Stimulated activated CD8-positive, alpha-beta memory T cell treated with anti-CD3 and anti-CD28 coated beads, Interleukin-12 subunit alpha, Interleukin-12 subunit beta, amount 100 ng/mL, for 1 hour (primary cell): ENCODE results near the gene TSSC4.

ENCODE experiments used
- DNase-seq: peaks from one replicate; pipeline ENCODE4 v3.0.0-alpha.2; 2020; ENCODE audit warnings: low read depth

Gene TSSC4

GRCh38 chr11:2386591-2386990, 14.0 kb upstream of the TSSC4 start:
- no peak for DNase-seq

DNA sequence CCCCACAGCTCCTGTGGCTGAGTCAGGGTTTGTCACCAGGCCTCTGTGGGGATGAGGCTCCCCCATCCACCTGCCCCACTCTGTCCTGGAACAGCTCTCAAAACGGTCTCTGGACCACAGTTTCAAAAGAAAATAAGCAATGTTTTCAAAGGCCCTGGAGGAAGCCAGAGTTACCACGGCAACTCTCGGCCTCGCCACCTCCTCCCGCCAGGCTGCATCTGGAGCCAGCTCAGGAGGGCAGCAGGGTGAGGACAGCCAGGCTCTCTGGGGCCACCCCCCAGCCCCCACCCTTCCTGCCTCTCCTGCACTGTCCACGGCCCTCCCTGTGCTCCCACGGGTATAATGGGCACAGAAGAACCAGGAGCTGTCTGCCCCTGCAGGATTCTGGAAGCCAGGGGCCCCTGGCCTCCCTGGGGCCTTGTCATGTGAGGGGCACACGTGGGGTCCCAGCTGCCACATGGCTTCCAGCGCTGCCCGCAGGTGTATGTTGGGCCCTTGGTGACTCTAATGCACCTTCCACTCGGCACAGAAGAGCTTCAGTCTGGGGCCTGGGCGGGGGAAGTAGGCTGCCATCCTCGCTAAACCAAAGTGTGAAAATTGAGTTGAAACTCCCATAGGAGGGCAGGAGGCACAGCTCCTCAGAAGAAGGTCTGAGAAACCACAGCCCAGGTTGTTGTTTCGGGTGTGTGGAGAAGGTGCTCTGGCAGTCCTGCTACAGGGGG, 13.1 kb upstream of the TSSC4 start:
- DNase-seq, result no peak

- no peak for DNase-seq
Observed at GRCh38 chr11:2388431-2389376, 11.8 kb upstream of the TSSC4 start.

- no peak for DNase-seq
Observed at GRCh38 chr11:2389377-2390026, 11.0 kb upstream of the TSSC4 start.

- no peak for DNase-seq
Observed at GRCh38 chr11:2390091-2390724, 10.3 kb upstream of the TSSC4 start.

GRCh38 chr11:2390725-2391151, 9.8 kb upstream of the TSSC4 start:
- no peak for DNase-seq

- no peak for DNase-seq
Observed at GRCh38 chr11:2391181-2391975, 9.2 kb upstream of the TSSC4 start.

DNA sequence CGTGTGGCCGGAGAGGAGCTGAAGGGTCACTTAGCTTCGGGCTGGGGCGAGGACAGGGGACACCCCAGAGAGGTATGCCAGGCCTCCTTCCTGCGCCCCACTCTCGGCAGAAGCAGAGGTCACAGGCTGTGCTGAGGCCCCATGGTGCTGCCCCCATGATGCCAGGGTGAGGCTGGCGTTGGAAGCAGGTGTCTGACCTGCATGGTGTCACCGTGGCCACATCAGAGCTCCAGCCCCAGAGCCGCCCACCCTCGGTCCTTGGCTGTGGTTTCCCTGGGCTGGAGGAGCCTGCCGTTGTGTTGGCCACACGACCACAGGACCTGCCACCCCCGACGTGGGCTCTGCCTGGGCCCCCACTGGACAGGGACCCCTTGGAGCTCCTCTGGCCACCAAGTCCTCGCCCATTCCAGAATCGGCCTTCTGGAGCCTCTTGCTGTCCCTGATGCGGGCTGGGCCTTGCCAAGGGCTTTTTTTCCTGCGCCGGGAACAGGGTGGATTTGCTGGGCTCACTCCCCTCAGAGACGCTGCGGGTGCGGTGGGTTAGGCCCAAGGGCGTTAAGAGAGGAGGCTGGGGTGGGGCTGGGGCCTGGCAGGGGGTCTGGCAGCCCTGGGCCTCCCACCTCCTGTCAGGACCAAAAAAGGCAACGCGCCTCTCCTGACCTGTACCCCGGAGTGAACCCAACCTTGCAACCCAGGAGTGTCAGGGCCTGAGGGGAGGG, 8.2 kb upstream of the TSSC4 start:
- no peak for DNase-seq

DNA sequence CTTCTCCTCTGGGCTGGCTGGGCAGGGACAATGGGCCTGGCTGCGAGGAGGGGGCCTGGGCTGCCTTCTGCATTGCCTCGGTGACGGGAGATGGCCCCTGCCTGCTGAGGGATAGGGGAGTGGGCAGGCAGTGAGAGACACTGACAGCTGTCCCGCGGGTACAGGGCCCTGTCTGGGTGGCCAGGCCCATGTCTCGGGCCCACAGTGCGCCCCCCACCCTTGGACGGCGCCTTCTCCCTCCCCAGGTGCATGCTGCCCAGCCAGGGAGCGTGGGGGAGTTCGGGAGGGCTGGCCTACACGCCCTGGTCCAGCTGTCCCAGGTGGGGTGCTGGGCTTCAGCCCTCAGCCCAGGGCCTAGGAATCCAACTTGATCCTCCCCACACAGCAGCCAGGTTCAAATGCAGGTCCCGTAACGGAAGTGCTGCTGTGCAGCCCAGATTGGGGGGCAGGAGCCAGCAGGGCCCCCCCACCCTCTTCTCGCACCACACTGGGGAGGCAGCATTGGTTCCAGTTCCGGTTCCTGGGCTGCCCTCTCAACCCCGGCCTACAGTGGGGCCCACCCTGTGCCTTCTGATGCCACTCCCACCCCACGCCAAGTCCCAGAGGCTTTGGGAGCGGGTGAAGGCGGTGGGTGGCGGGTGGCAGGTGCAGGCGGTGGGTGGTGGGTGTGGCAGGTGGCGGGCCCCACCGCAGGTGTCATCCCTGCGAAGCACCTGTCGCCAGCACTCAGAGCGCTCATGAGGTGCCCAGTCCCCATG, 7.3 kb upstream of the TSSC4 start:
- DNase-seq, result no peak

DNA sequence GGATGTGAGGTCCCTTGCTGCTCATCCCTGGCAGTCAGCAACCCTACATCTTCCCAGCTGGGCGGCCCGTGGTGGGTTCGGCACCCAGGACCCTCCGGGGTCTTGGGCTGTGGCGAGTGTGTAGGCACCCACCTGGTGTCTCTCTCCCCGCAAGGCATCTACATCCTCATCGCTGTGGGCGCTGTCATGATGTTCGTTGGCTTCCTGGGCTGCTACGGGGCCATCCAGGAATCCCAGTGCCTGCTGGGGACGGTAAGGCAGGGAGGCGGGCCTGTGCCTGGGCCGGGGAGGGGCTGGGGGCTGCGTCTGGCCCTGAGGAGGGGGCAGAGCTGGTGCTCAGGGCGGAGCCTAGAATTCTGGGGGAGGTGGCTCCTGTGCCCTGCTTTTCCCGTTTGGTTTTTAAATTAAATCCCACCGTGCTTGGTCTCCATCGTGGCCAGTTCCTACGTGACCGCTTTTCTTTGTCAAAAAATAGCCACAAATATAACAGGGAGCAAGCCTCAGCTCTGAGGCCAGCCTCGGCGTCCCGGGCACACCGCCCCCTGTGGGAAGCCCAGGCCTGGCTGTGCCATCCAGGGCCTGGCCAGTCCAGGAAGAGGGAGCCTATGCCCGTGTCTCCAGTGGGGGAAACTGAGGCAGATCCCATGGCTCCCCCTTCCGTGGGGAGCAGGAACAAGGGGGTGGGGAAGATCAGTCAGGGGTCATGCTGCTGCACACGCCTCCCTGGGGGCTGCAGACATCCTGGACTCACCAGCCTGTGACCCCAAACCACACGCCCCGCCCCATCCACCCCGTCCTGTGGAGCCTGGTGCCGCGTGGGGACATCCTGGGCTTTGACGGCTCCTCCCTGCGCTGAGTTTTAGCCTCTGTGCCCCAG, 6.4 kb upstream of the TSSC4 start:
- no peak for DNase-seq

- DNase-seq, result no peak
Observed at GRCh38 chr11:2394818-2395105, 5.8 kb upstream of the TSSC4 start.

GRCh38 chr11:2395211-2395730, 5.3 kb upstream of the TSSC4 start:
- DNase-seq, result no peak

- DNase-seq, result no peak
Observed at GRCh38 chr11:2395856-2396255, 4.7 kb upstream of the TSSC4 start.

- DNase-seq, result no peak
Observed at GRCh38 chr11:2396471-2396870, 4.1 kb upstream of the TSSC4 start.

GRCh38 chr11:2397005-2397404, 3.5 kb upstream of the TSSC4 start:
- DNase-seq, result no peak

- no peak for DNase-seq
Observed at GRCh38 chr11:2398664-2399355, 1.7 kb upstream of the TSSC4 start.

GRCh38 chr11:2399488-2400068, 972 bp upstream of the TSSC4 start:
- no peak for DNase-seq
